CD4-positive, alpha-beta memory T cell (primary cell): ENCODE measurements around the gene DDX39A. TPM values are rescaled to one million over a fixed set of nuclear protein-coding genes. Genes with fewer than 3 reads are reported as not detected.

Experiments
- CTCF ChIA-PET: fragments of 350-600 bp; sonication (Branson Sonifier 250); formaldehyde crosslinking; loops from one replicate; lab custom pipeline; 2021; ENCODE audit warnings: inconsistent platforms; ENCODE audit not compliant: partially characterized antibody; lab: Charles Lee
- POLR2A ChIA-PET: fragments of 350-600 bp; sonication (Branson Sonifier 250); formaldehyde crosslinking; loops from one replicate; lab custom pipeline; 2021; ENCODE audit not compliant: partially characterized antibody; lab: Charles Lee
- DNase-seq, 5 donors: peaks; one replicate each; pipeline versions ENCODE4 v3.0.0 to v3.0.0-alpha.2; 2020 to 2022; ENCODE audit warnings: mixed read lengths in 1 of 5
- H3K27ac ChIP-seq: one replicate; pipeline ENCODE4 v1.7.0; 2013; ENCODE audit warnings: low read depth, low read length
- H3K27me3 ChIP-seq: 2 replicates; pipeline ENCODE4 v1.7.0; 2013; ENCODE audit warnings: mild to moderate bottlenecking, low read length, moderate library complexity; ENCODE audit not compliant: insufficient read depth
- H3K36me3 ChIP-seq: 2 replicates; pipeline ENCODE4 v1.7.0; 2013; ENCODE audit warnings: mild to moderate bottlenecking, low read length, moderate library complexity; ENCODE audit not compliant: insufficient read depth
- H3K4me1 ChIP-seq: 2 replicates; pipeline ENCODE4 v1.7.0; 2013; ENCODE audit warnings: mild to moderate bottlenecking, low read length, moderate library complexity; ENCODE audit not compliant: insufficient read depth
- H3K4me3 ChIP-seq, 2 donors: one replicate each; pipeline ENCODE4 v1.7.0; 2013; ENCODE audit warnings: low read length in 2 of 2, mild to moderate bottlenecking in 1 of 2
- H3K9me3 ChIP-seq, 2 donors: one replicate each; pipeline ENCODE4 v1.7.0; 2013; ENCODE audit warnings: low read length in 2 of 2, control low read depth in 1 of 2; ENCODE audit not compliant: control insufficient read depth in 1 of 2
- H3K27ac Mint-ChIP-seq, 7 donors: one replicate each; pipeline ENCODE4 v1.8.0; 2020 to 2021; ENCODE audit warnings: mixed read lengths in 7 of 7, mild to moderate bottlenecking in 6 of 7, inconsistent platforms in 3 of 7, moderate library complexity in 3 of 7
- H3K27me3 Mint-ChIP-seq, 2 donors: one replicate each; pipeline ENCODE4 v1.8.0; 2020 to 2021; ENCODE audit warnings: mixed read lengths in 2 of 2
- H3K36me3 Mint-ChIP-seq, 2 donors: one replicate each; pipeline ENCODE4 v1.8.0; 2020 to 2021; ENCODE audit warnings: mixed read lengths in 2 of 2, inconsistent platforms in 1 of 2, mild to moderate bottlenecking in 1 of 2
- H3K4me1 Mint-ChIP-seq, 4 donors: one replicate each; pipeline ENCODE4 v1.8.0; 2020 to 2021; ENCODE audit warnings: mixed read lengths in 4 of 4, mild to moderate bottlenecking in 1 of 4
- H3K4me3 Mint-ChIP-seq, 8 donors: one replicate each; pipeline ENCODE4 v1.8.0; 2020 to 2021; ENCODE audit warnings: mixed read lengths in 8 of 8, mild to moderate bottlenecking in 7 of 8, moderate library complexity in 6 of 8, inconsistent platforms in 3 of 8
- H3K9me3 Mint-ChIP-seq, 8 donors: one replicate each; pipeline ENCODE4 v1.8.0; 2020 to 2021; ENCODE audit warnings: mixed read lengths in 8 of 8, mild to moderate bottlenecking in 5 of 8, inconsistent platforms in 3 of 8, moderate library complexity in 1 of 8
- intact Hi-C: fragments of 100-400 bp; cut with micrococcal nuclease; formaldehyde crosslinking; loops from one replicate; pipeline ENCODE4 v1.15.1; 2023
- polyA plus RNA-seq, 2 donors: library from polyadenylated mRNA; unstranded; fragments of 300-500 nt; fragmentation: Illumina TruSeq; gene quantifications; one replicate each; pipeline ENCODE4 v1.2.3, GENCODE V29; 2021
- total RNA-seq, 2 experiments: library from RNA; stranded (reverse); gene quantifications; one replicate each; pipeline ENCODE4 v1.2.3, GENCODE V29; 2021

Gene DDX39A
- total and polyA plus RNA-seq, 4 experiments from 2014 or later: 95.0 to 148 (median 146) TPM

DNA sequence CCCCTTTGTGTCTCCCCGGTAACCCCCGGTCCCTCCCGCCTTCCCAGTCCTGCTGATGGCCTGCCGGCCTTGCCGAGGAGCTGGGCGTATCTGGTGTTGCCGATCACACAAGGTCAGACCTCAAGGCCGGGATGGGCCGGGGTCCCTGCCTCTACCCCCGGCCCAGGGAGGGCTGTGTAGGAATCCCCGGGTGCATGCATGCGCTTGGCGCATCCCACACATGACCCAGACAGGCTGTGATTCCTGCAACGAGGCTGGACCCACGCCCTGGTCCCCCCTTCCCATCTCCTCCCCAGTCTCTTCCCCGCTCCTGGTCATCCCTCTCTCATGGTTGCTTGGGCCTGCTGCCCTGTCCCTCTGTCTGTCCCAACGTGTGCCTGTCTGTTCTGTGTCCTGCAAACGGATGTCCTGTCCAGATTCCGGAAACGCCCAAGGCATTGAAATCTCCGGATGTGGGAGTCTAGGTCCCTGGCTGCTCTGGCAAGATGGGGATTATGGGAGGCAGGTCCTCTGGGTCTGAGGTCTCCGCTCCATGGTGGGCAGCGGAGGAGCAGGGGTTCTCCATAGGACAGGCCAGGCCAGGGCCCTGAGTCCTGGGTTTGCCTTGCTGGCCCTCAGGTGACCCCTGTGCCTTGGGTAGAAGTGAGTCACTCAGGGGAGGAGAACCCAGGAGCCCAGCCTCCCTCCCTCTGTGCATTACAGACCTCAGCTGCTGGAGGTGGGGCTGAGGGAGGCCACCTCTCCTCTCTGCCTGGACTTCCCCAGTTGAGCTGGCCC, 15.6 kb upstream of the DDX39A start:
- ChIA-PET CTCF (interaction anchor here (1.0 kb wide), 1 partner anchor 45 kb away, joined by 3 read pairs; no protein-coding TSS in a partner anchor), POLR2A (interaction anchor here (1.2 to 1.6 kb wide), 2 partner anchors 15 to 18 kb away, joined by 3 to 9 read pairs; partner anchors contain the start of gene DDX39A)
- H3K27ac Mint-ChIP-seq: peak overlapping the region; percentile 73 to 94 (median 91)
- H3K4me3 Mint-ChIP-seq: peak overlapping the region; percentile 78 to 93 (median 81)
- DNase-seq: no peak
- H3K27ac ChIP-seq: peak overlapping the region; percentile 72
- peaks cover 0 to 7% of the 10 kb centered on the region in 2 donors for H3K36me3 Mint-ChIP-seq
- peaks cover 0 to 1% (median 0%) of the 10 kb centered on the region in 8 donors for H3K9me3 Mint-ChIP-seq
- H3K4me1 ChIP-seq: peaks cover 47% of the 10 kb centered on the region
- no peaks in the 10 kb centered on the region for H3K9me3 ChIP-seq
- peak overlapping the region in 1 of 2 donors; percentile 61 for H3K4me3 ChIP-seq
- H3K27me3 Mint-ChIP-seq: no peaks in the 10 kb centered on the region
- intact Hi-C loops: no loop called here
- no peaks in the 10 kb centered on the region for H3K27me3 ChIP-seq
- H3K36me3 ChIP-seq: no peaks in the 10 kb centered on the region
- H3K4me1 Mint-ChIP-seq: peaks cover 24 to 66% (median 45%) of the 10 kb centered on the region in 4 donors

DNA sequence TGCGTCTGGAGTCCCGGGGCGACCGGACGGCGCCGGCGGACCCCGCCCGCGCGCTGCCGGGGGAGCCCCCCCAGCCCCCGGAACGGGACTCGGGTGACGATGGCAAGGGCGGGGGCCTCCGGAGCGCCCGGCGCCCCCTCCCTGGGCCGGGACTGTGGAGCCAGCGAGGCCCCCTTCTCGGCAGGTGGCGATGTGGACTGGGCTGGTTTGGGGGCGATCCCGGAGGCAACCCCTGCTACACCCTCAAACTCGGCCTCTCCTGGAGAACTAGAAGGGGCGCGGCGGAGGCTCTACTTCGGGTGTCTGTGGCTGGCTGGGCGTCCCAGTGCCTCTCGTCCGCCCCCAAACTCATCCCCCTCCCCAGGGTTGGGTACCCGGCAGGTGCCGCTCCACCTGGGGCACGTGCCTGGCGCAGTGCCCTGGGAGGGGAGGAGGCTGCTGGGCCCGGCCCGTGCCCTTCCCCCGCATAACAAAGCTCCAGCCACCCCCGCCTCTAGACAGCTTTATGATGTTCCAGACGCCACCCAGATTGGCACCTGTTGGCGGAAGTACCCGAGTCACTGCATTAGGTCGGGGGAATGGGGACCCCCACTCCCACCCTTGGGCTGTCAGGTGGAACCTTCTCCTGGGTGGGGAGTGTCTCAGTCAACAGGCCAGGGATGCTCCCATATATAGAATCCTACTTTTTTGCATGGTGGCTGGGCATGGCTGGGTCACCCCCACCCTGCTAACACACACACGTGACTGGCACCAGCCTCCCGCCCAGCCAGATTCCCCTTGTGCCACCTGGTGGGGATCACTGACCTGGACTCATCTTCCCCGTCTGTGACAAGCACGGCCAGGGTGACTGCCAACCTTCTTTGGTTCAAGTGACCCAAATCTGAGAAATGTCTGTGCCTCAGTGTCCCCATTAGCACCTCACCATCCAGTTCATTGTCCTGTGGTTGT, 14.7 kb upstream of the DDX39A start:
- Mint-ChIP-seq H3K27ac (peak overlapping the region; percentile 73 to 94 (median 87)), H3K36me3 (peaks cover 0 to 5% of the 10 kb centered on the region in 2 donors), H3K4me3 (peak overlapping the region; percentile 78 to 93 (median 81)), H3K4me1 (peaks cover 18 to 58% (median 38%) of the 10 kb centered on the region in 4 donors), H3K9me3 (peaks cover 0 to 1% (median 0%) of the 10 kb centered on the region in 8 donors), H3K27me3 (no peaks in the 10 kb centered on the region)
- Histone ChIP-seq H3K27me3 (no peaks in the 10 kb centered on the region), H3K36me3 (no peaks in the 10 kb centered on the region), H3K4me3 (peak overlapping the region; percentile 60 to 61), H3K27ac (peak overlapping the region; percentile 72), H3K9me3 (no peaks in the 10 kb centered on the region), H3K4me1 (peaks cover 38% of the 10 kb centered on the region)
- DNase-seq: peak; percentile 49 to 76 (median 52)
- ChIA-PET CTCF (interaction anchor here (1.0 kb wide), 3 partner anchors 24 to 297 kb away, joined by 3 to 4 read pairs (median 4); partner anchors contain the start of gene ASF1B), POLR2A (interaction anchor here (0.6 to 1.6 kb wide), 12 partner anchors 12 to 593 kb away, joined by 3 to 9 read pairs (median 3); partner anchors contain the start of genes ADGRE5, ASF1B, DDX39A and DNAJB1)
- intact Hi-C loops: loop anchor here (2.0 kb wide), 1 partner anchor 47 kb away; no protein-coding TSS in a partner anchor

DNA sequence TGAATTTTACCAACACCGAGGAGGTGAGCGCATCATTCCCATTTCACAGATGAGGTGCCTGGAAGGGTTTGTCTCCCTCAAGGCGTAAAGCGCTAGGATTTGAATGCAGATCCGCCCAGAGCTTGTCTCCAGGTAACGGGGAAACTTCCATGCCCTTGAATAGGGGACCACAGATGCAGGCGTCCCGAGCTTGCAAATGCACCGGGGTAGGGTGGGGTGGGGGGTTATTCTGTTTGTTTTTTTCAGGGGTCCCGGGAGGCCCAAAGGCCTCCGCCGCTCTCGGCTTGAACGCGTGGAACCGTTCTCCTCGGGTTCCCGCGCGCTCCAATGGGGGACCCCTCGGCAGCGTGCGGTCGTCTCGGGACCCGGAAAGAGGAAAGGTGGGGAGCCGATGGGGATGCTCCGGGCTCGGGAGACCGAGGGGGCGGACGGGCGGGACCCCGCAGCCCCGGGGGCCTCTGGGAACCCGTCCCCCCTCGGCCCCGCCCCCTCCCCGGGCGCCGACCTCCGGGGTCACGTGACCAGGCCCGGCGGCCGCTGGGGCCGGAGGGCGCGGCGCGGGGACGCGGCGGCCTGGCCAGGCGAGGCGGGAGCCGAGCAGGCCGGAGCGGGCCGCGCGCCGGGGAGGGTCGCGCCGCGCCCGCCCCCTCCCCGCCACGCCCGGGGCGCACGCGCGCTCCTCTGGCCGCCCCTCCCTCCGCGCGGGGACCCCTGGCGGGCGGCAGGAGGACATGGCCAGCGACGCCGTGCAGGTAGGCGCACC, 13.8 kb upstream of the DDX39A start, which contains the start of gene PKN1:
Gene PKN1, plus strand, starts transcription at position 516 of the 763 bp plus-strand sequence. Its CDS starts 216 bp downstream, at position 732.
- Histone ChIP-seq H3K4me3 (peak within 1 kb of the TSS; percentile 60 to 61), H3K27me3 (no peaks in the 10 kb centered on the region)

DNA sequence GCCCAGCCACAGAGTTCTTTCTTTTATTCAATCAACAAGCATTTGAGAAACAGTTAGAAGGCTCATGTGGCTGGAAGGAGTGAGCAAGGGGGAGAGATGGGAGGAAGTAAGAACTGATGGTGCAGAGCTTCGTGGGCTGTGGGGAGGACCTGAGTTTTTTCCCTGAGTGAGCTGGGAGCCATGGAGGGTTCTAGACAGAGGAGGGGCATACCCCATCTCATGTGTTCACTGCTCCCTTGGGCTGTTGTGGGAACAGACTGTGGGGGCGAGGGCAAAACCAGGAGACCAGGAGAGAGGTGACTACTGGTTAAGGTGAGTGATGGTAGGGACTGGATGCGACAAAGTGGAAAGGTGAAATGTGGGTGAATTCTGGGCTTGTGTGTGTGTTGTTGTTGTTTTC, 11.6 kb upstream of the DDX39A start:
- intact Hi-C loops: no loop called here
- H3K4me1 ChIP-seq: peaks cover 27% of the 10 kb centered on the region

More for the DNA sequence above, 13.8 kb upstream of the DDX39A start, which contains the start of gene PKN1:
- ChIA-PET POLR2A (interaction anchor here (0.6 to 2.4 kb wide), 15 partner anchors 9 to 98 kb away, joined by 3 to 17 read pairs (median 3); partner anchors contain the start of genes ADGRE5 and GIPC1), CTCF (interaction anchor here (0.6 to 4.7 kb wide), 21 partner anchors 9 to 644 kb away, joined by 3 to 44 read pairs (median 4); partner anchors contain the start of genes ADGRE5 and DDX39A)
- Mint-ChIP-seq H3K4me1 (peaks cover 16 to 49% (median 33%) of the 10 kb centered on the region in 4 donors), H3K27me3 (no peaks in the 10 kb centered on the region), H3K4me3 (peak within 1 kb of the TSS; percentile 83 to 93 (median 88)), H3K36me3 (peaks cover 0 to 5% of the 10 kb centered on the region in 2 donors), H3K9me3 (peaks cover 0 to 1% (median 0%) of the 10 kb centered on the region in 8 donors), H3K27ac (peak within 1 kb of the TSS; percentile 84 to 95 (median 89))
- Histone ChIP-seq H3K9me3 (no peaks in the 10 kb centered on the region), H3K4me1 (peaks cover 31% of the 10 kb centered on the region), H3K36me3 (no peaks in the 10 kb centered on the region), H3K27ac (peak within 1 kb of the TSS; percentile 72)
- intact Hi-C loops: loop anchor here (1.0 to 2.0 kb wide), 4 partner anchors 7 to 48 kb away; partner anchors contain the start of gene DDX39A
- peak in 3 of 5 donors; percentile 20 to 55 (median 22) for DNase-seq

DNA sequence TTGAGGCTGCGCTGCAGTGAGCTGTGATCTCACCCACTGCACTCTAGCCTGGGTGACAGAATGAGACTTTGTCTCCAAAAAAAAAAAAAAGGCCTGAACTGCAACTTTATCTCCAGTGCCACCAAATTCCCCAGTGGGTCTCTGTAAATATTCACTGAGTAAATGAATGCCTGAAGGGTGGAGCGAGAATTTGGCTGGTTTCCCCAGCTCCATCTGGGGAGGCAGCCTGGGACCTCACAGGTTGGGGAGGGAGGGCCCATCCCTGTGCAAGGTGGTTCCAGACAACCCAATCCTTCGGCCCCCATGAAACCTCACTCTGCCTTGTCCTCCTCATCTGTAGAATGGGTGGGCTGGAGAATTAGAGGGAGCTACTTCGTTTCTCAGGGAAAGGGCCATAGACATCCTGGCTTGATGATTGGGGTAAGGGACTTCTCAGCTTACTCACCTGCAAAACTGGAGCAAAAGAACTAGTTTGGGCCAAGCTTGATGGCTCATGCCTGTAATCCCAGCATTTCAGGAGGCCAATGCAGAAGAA, 9.8 kb upstream of the DDX39A start:
- POLR2A ChIA-PET: interaction anchor here (1.3 to 1.5 kb wide), 2 partner anchors 9 to 51 kb away, joined by 3 to 4 read pairs; no protein-coding TSS in a partner anchor

More for the DNA sequence above, 11.6 kb upstream of the DDX39A start:
- Mint-ChIP-seq H3K9me3 (peaks cover 0 to 1% (median 0%) of the 10 kb centered on the region in 8 donors), H3K27ac (peak overlapping the region in 2 of 7 donors; percentile 52 to 69), H3K4me3 (peak overlapping the region in 6 of 8 donors; percentile 22 to 48 (median 44)), H3K36me3 (peaks cover 0 to 5% of the 10 kb centered on the region in 2 donors), H3K27me3 (no peaks in the 10 kb centered on the region), H3K4me1 (peaks cover 17 to 35% (median 26%) of the 10 kb centered on the region in 4 donors)
- Histone ChIP-seq H3K36me3 (no peaks in the 10 kb centered on the region), H3K27ac (no peak overlapping the region), H3K4me3 (no peak overlapping the region), H3K9me3 (no peaks in the 10 kb centered on the region), H3K27me3 (no peaks in the 10 kb centered on the region)
- ChIA-PET POLR2A (interaction anchor here (0.7 to 2.4 kb wide), 3 partner anchors 10 to 42 kb away, joined by 3 to 17 read pairs (median 3); no protein-coding TSS in a partner anchor), CTCF (interaction anchor here (0.6 to 4.7 kb wide), 9 partner anchors 11 to 125 kb away, joined by 3 to 44 read pairs (median 3); partner anchors contain the start of gene DDX39A)
- DNase-seq: no peak

More for the DNA sequence above, 9.8 kb upstream of the DDX39A start:
- no peak overlapping the region for H3K27ac ChIP-seq
- H3K27me3 ChIP-seq: no peaks in the 10 kb centered on the region
- H3K4me1 Mint-ChIP-seq: peaks cover 7 to 20% (median 14%) of the 10 kb centered on the region in 4 donors
- H3K27me3 Mint-ChIP-seq: no peaks in the 10 kb centered on the region
- peaks cover 0 to 1% (median 0%) of the 10 kb centered on the region in 8 donors for H3K9me3 Mint-ChIP-seq
- peak overlapping the region in 1 of 7 donors; percentile 16 for H3K27ac Mint-ChIP-seq
- H3K9me3 ChIP-seq: no peaks in the 10 kb centered on the region
- H3K4me1 ChIP-seq: peaks cover 17% of the 10 kb centered on the region
- no peaks in the 10 kb centered on the region for H3K36me3 ChIP-seq
- peak overlapping the region in 1 of 8 donors; percentile 15 for H3K4me3 Mint-ChIP-seq
- no peaks in the 10 kb centered on the region for H3K36me3 Mint-ChIP-seq
- H3K4me3 ChIP-seq: no peak overlapping the region
- CTCF ChIA-PET: interaction anchor here (0.7 to 4.7 kb wide), 10 partner anchors 9 to 292 kb away, joined by 3 to 44 read pairs (median 4); partner anchors contain the start of gene ASF1B
- no peak for DNase-seq
- intact Hi-C loops: no loop called here
